H9 (cell line): ENCODE results near the gene COG2. TPM values are rescaled to one million over a fixed set of nuclear protein-coding genes. Genes with fewer than 3 reads are reported as not detected.

Experiments used
- DNase-seq: peaks from one replicate; pipeline ENCODE4 v3.0.0-alpha.2; 2017
- H2AFZ ChIP-seq: one replicate; pipeline ENCODE4 v1.6.1; 2013; ENCODE audit warnings: mild to moderate bottlenecking, low read length, control low read depth, moderate library complexity
- H2AK5ac ChIP-seq: 2 replicates; pipeline ENCODE4 v1.6.1; 2013; ENCODE audit warnings: low read length, control low read depth, mixed read lengths; ENCODE audit not compliant: insufficient read length
- H2BK120ac ChIP-seq: one replicate; pipeline ENCODE4 v1.6.1; 2013; ENCODE audit warnings: low read depth, mild to moderate bottlenecking, low read length, control low read depth, inconsistent platforms; ENCODE audit not compliant: poor library complexity, severe bottlenecking
- H2BK12ac ChIP-seq: 2 replicates; pipeline ENCODE4 v1.6.1; 2013; ENCODE audit warnings: low read length, control low read depth, mixed read lengths, low read depth; ENCODE audit not compliant: insufficient read length
- H2BK15ac ChIP-seq: 2 replicates; pipeline ENCODE4 v1.6.1; 2013; ENCODE audit warnings: low read depth, low read length, control low read depth
- H2BK20ac ChIP-seq: one replicate; pipeline ENCODE4 v1.6.1; 2013; ENCODE audit warnings: low read depth, mild to moderate bottlenecking, low read length, control low read depth, inconsistent platforms; ENCODE audit not compliant: poor library complexity, severe bottlenecking
- H2BK5ac ChIP-seq: 2 replicates; pipeline ENCODE4 v1.6.1; 2013; ENCODE audit warnings: low read length, control low read depth, mixed read lengths; ENCODE audit not compliant: insufficient read length
- H3K14ac ChIP-seq: 2 replicates; pipeline ENCODE4 v1.6.1; 2013; ENCODE audit warnings: low read length, control low read depth; ENCODE audit not compliant: insufficient read depth
- H3K18ac ChIP-seq: 2 replicates; pipeline ENCODE4 v1.6.1; 2013; ENCODE audit warnings: low read depth, mild to moderate bottlenecking, mixed read lengths, low read length, control low read depth; ENCODE audit not compliant: insufficient read length
- H3K23ac ChIP-seq: 2 replicates; pipeline ENCODE4 v1.6.1; 2013; ENCODE audit warnings: low read length, control low read depth, mixed read lengths, low read depth; ENCODE audit not compliant: insufficient read length
- H3K23me2 ChIP-seq: 2 replicates; pipeline ENCODE4 v1.6.1; 2013; ENCODE audit warnings: low read depth, mild to moderate bottlenecking, mixed read lengths, low read length, control low read depth; ENCODE audit not compliant: insufficient read length, poor library complexity, severe bottlenecking
- H3K27ac ChIP-seq: 2 replicates; pipeline ENCODE4 v1.5.1; 2013; ENCODE audit warnings: low read length, control low read depth, mixed read lengths, low read depth; ENCODE audit not compliant: insufficient read length
- H3K27me3 ChIP-seq: 2 replicates; pipeline ENCODE4 v1.6.1; 2013; ENCODE audit warnings: low read length, control low read depth, inconsistent platforms; ENCODE audit not compliant: insufficient read depth
- H3K4ac ChIP-seq: 2 replicates; pipeline ENCODE4 v1.6.1; 2013; ENCODE audit warnings: low read depth, mild to moderate bottlenecking, control low read depth, inconsistent platforms, low read length, moderate library complexity
- H3K4me1 ChIP-seq: 2 replicates; pipeline ENCODE4 v1.6.1; 2013; ENCODE audit warnings: low read length, control low read depth, inconsistent platforms; ENCODE audit not compliant: insufficient read depth
- H3K4me2 ChIP-seq: 2 replicates; pipeline ENCODE4 v1.6.1; 2013; ENCODE audit warnings: low read length, control low read depth, mixed read lengths; ENCODE audit not compliant: insufficient read length, insufficient read depth
- H3K56ac ChIP-seq: 2 replicates; pipeline ENCODE4 v1.6.1; 2013; ENCODE audit warnings: low read depth, mild to moderate bottlenecking, mixed read lengths, low read length, control low read depth; ENCODE audit not compliant: insufficient read length
- H3K79me1 ChIP-seq: 2 replicates; pipeline ENCODE4 v1.6.1; 2013; ENCODE audit warnings: low read depth, mild to moderate bottlenecking, moderate library complexity, low read length, control low read depth, inconsistent platforms; ENCODE audit not compliant: insufficient read depth, poor library complexity, severe bottlenecking
- H3K79me2 ChIP-seq: 2 replicates; pipeline ENCODE4 v1.6.1; 2013; ENCODE audit warnings: low read length, control low read depth, inconsistent platforms; ENCODE audit not compliant: insufficient read depth
- H3K9ac ChIP-seq: 2 replicates; pipeline ENCODE4 v1.6.1; 2013; ENCODE audit warnings: low read length, control low read depth, mixed read lengths; ENCODE audit not compliant: insufficient read length; ENCODE audit errors: extremely low read depth
- H3K9me3 ChIP-seq: one replicate; pipeline ENCODE4 v1.6.1; 2013; ENCODE audit warnings: low read depth, low read length, inconsistent platforms; ENCODE audit not compliant: control insufficient read depth
- H3T11ph ChIP-seq: one replicate; pipeline ENCODE4 v1.6.1; 2013; ENCODE audit warnings: mild to moderate bottlenecking, low read length, control low read depth, inconsistent platforms
- H4K20me1 ChIP-seq: one replicate; pipeline ENCODE4 v1.6.1; 2013; ENCODE audit not compliant: control insufficient read depth, insufficient read length, insufficient read depth
- H4K5ac ChIP-seq: 2 replicates; pipeline ENCODE4 v1.6.1; 2013; ENCODE audit warnings: low read depth, mild to moderate bottlenecking, mixed read lengths, low read length, control low read depth; ENCODE audit not compliant: insufficient read length
- H4K8ac ChIP-seq: replicated peaks from 2 replicates; pipeline ENCODE4 v1.6.1; 2013; ENCODE audit warnings: low read length, control low read depth, mixed read lengths, low read depth; ENCODE audit not compliant: insufficient read length
- H4K91ac ChIP-seq: 2 replicates; pipeline ENCODE4 v1.6.1; 2013; ENCODE audit warnings: low read depth, mild to moderate bottlenecking, moderate library complexity, mixed read lengths, low read length, control low read depth; ENCODE audit not compliant: insufficient read length
- H3K27ac Mint-ChIP-seq, 3 experiments: 2 replicates in 2 of 3; 3 replicates in 1 of 3; pipeline ENCODE4 v1.8.0; 2020 to 2021; ENCODE audit warnings: mixed read lengths in 3 of 3, mild to moderate bottlenecking in 1 of 3, moderate library complexity in 1 of 3
- H3K27me3 Mint-ChIP-seq: 2 replicates; pipeline ENCODE4 v1.8.0; 2021; ENCODE audit warnings: low read depth, mild to moderate bottlenecking, moderate library complexity, mixed read lengths
- H3K36me3 Mint-ChIP-seq, 3 experiments: 2 replicates in 2 of 3; 3 replicates in 1 of 3; pipeline ENCODE4 v1.8.0; 2020 to 2021; ENCODE audit warnings: low read depth in 3 of 3, mixed read lengths in 3 of 3; ENCODE audit not compliant: insufficient read depth in 1 of 3
- H3K4me1 Mint-ChIP-seq, 2 experiments: 2 replicates each; pipeline ENCODE4 v1.8.0; 2020; ENCODE audit warnings: mixed read lengths in 2 of 2
- H3K4me3 Mint-ChIP-seq, 2 experiments: 2 replicates in 1 of 2; 3 replicates in 1 of 2; pipeline ENCODE4 v1.8.0; 2020 to 2021; ENCODE audit warnings: mild to moderate bottlenecking in 2 of 2, mixed read lengths in 2 of 2, moderate library complexity in 1 of 2
- H3K9me3 Mint-ChIP-seq, 2 experiments: 2 replicates in 1 of 2; 3 replicates in 1 of 2; pipeline ENCODE4 v1.8.0; 2020; ENCODE audit warnings: mild to moderate bottlenecking in 2 of 2, mixed read lengths in 2 of 2, moderate library complexity in 1 of 2
- WGBS: extraction: QIAGEN DNeasy Blood & Tissue Kit; methylation state at CpG from one replicate; pipeline ENCODE4 v1.1.7; 2013; ENCODE audit warnings: missing lambda C conversion rate, low lambda C conversion rate, mixed read lengths; ENCODE audit not compliant: insufficient read length; ENCODE audit errors: extremely low coverage; 5-methylcytosine and 5-hydroxymethylcytosine counted together
- total RNA-seq: library from RNA; stranded (reverse); gene quantifications from 2 replicates; pipeline ENCODE4 v1.2.1, GENCODE V29; 2021
- TF ChIP-seq, protein P1 (sequence below): fragments of 200-600 bp; sonication (generic); conservative IDR thresholded peaks from 3 replicates; pipeline ENCODE4 v1.8.0; 2021; ENCODE audit warnings: antibody characterized with exemption, mild to moderate bottlenecking

COG2 gene
- total RNA-seq, 1 experiment from 2014 or later, result 42.2 TPM

DNA sequence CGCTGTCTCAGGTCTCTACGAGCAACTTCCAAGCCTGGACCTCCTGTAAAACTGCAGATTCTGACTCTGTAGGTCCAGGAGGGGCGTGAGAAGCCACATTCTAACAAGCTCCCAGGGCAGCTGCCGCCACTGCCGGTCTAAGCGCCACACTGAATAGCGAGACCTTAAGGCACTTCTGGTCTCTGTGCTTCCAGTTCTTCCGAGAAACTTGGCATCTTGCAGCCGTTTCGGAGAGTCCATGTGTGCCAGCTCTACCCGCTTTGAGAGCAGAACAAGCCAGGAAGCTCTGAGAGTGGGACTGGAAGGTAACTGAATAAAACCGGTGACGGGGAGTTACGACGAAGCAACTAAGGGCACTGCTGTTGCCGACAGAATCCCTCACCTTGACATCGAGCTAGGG lies 59.2 kb downstream of the COG2 start:
- H3K9me3 Mint-ChIP-seq, result no peaks in the 10 kb centered on the region
- H3K27me3 Mint-ChIP-seq, result peaks cover 28% of the 10 kb centered on the region
- DNase-seq, result no peak

More for the DNA sequence above, 59.2 kb downstream of the COG2 start:
- no peak overlapping the region for H4K91ac ChIP-seq
- H4K20me1 ChIP-seq, result no peaks in the 10 kb centered on the region
- H3K36me3 Mint-ChIP-seq, result no peaks in the 10 kb centered on the region
- no peaks in the 10 kb centered on the region for H3K23me2 ChIP-seq
- no peaks in the 10 kb centered on the region for H3K4me1 ChIP-seq
- H3K79me1 ChIP-seq, result no peaks in the 10 kb centered on the region
- H3K9ac ChIP-seq, result no peak overlapping the region
- H3K27ac ChIP-seq, result no peak overlapping the region
- H3T11ph ChIP-seq, result no peak overlapping the region
- no peak overlapping the region for H3K4me3 Mint-ChIP-seq
- no peaks in the 10 kb centered on the region for H3K79me2 ChIP-seq
- no peak overlapping the region for H3K23ac ChIP-seq
- H3K27ac Mint-ChIP-seq, result no peak overlapping the region
- no peak overlapping the region for H2BK5ac ChIP-seq
- H3K56ac ChIP-seq, result no peak overlapping the region
- H3K14ac ChIP-seq, result no peak overlapping the region
- H2BK120ac ChIP-seq, result no peak overlapping the region
- no peak overlapping the region for H2BK15ac ChIP-seq
- no peaks in the 10 kb centered on the region for H3K27me3 ChIP-seq
- H4K8ac ChIP-seq, result no peak overlapping the region
- H2BK12ac ChIP-seq, result no peak overlapping the region
- H3K18ac ChIP-seq, result no peak overlapping the region
- TF ChIP-seq, protein P1, sequence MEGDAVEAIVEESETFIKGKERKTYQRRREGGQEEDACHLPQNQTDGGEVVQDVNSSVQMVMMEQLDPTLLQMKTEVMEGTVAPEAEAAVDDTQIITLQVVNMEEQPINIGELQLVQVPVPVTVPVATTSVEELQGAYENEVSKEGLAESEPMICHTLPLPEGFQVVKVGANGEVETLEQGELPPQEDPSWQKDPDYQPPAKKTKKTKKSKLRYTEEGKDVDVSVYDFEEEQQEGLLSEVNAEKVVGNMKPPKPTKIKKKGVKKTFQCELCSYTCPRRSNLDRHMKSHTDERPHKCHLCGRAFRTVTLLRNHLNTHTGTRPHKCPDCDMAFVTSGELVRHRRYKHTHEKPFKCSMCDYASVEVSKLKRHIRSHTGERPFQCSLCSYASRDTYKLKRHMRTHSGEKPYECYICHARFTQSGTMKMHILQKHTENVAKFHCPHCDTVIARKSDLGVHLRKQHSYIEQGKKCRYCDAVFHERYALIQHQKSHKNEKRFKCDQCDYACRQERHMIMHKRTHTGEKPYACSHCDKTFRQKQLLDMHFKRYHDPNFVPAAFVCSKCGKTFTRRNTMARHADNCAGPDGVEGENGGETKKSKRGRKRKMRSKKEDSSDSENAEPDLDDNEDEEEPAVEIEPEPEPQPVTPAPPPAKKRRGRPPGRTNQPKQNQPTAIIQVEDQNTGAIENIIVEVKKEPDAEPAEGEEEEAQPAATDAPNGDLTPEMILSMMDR, result no peak
- H3K4me1 Mint-ChIP-seq, result peaks cover 4 to 9% of the 10 kb centered on the region in 2 experiments; a peak in 2 of 4 replicates
- H3K4ac ChIP-seq, result no peak overlapping the region
- no peak overlapping the region for H2AFZ ChIP-seq
- H4K5ac ChIP-seq, result no peak overlapping the region
- no peak overlapping the region for H2AK5ac ChIP-seq
- WGBS, result no CpG with 5 or more reads among the region's 17 CpGs
- no peak overlapping the region for H3K4me2 ChIP-seq
- H3K9me3 ChIP-seq, result no peaks in the 10 kb centered on the region
- H2BK20ac ChIP-seq, result no peak overlapping the region
